AG10803 (cell line): ENCODE results near the gene ZNF639.

Source experiments
- DNase-seq: peaks from one replicate; pipeline ENCODE4 v3.0.0; 2010; ENCODE audit warnings: low read depth
- H3K4me3 ChIP-seq: 2 replicates; pipeline ENCODE4 v1.5.1; 2011; ENCODE audit warnings: mild to moderate bottlenecking, low read length, control low read depth
- TF ChIP-seq, protein P1 (sequence below): conservative IDR thresholded peaks from 2 replicates; pipeline ENCODE4 v1.5.1; 2011; ENCODE audit warnings: mild to moderate bottlenecking, low read length, control low read depth, inconsistent platforms

The ZNF639 gene

GRCh38 chr3:179373938-179374337, 51.1 kb downstream of the ZNF639 start:
- DNase-seq = no peak
- TF ChIP-seq, protein P1, sequence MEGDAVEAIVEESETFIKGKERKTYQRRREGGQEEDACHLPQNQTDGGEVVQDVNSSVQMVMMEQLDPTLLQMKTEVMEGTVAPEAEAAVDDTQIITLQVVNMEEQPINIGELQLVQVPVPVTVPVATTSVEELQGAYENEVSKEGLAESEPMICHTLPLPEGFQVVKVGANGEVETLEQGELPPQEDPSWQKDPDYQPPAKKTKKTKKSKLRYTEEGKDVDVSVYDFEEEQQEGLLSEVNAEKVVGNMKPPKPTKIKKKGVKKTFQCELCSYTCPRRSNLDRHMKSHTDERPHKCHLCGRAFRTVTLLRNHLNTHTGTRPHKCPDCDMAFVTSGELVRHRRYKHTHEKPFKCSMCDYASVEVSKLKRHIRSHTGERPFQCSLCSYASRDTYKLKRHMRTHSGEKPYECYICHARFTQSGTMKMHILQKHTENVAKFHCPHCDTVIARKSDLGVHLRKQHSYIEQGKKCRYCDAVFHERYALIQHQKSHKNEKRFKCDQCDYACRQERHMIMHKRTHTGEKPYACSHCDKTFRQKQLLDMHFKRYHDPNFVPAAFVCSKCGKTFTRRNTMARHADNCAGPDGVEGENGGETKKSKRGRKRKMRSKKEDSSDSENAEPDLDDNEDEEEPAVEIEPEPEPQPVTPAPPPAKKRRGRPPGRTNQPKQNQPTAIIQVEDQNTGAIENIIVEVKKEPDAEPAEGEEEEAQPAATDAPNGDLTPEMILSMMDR = no peak
- H3K4me3 ChIP-seq = no peak overlapping the region

GRCh38 chr3:179375091-179375999, 52.5 kb downstream of the ZNF639 start:
- DNase-seq = no peak
- TF ChIP-seq, protein P1 = no peak
- H3K4me3 ChIP-seq = no peak overlapping the region

GRCh38 chr3:179376474-179376873, 53.6 kb downstream of the ZNF639 start:
- H3K4me3 ChIP-seq = no peak overlapping the region
- DNase-seq = no peak
- TF ChIP-seq, protein P1 = no peak
